SK-N-SH treated with all-trans-retinoic acid at 6 μM for 48 hours (cell line): ENCODE results near the gene SLCO3A1.

Experiments used
- ATAC-seq: fragments of 200-7000 bp; cut with Tn5 transposase; 3 replicates; pipeline ENCODE4 v1.9.1; 2020; ENCODE audit warnings: mild to moderate bottlenecking, moderate library complexity
- ARNTL ChIP-seq: fragments of 450-650 bp; formaldehyde crosslinking; IDR thresholded peaks from 2 replicates; pipeline ENCODE4 v1.5.0; 2020; ENCODE audit warnings: low read depth, mild to moderate bottlenecking, moderate library complexity, borderline replicate concordance
- BACH2 ChIP-seq: fragments of 250-450 bp; sonication (Bioruptor Pico); IDR thresholded peaks from 2 replicates; pipeline ENCODE4 v1.9.0; 2021; ENCODE audit warnings: mild to moderate bottlenecking, borderline replicate concordance
- CSDC2 ChIP-seq: fragments of 250-450 bp; sonication (Bioruptor Pico); IDR thresholded peaks from 2 replicates; pipeline ENCODE4 v1.5.0; 2020; ENCODE audit warnings: mild to moderate bottlenecking, moderate library complexity
- ESRRG ChIP-seq: fragments of 250-450 bp; sonication (Bioruptor Pico); IDR thresholded peaks from 2 replicates; pipeline ENCODE4 v1.6.1; 2021; ENCODE audit warnings: mild to moderate bottlenecking
- GLIS3 ChIP-seq: fragments of 250-450 bp; sonication (Bioruptor Pico); IDR thresholded peaks from 2 replicates; pipeline ENCODE4 v1.5.0; 2020; ENCODE audit warnings: mild to moderate bottlenecking, moderate library complexity
- ISL1 ChIP-seq: fragments of 250-450 bp; sonication (Bioruptor Pico); IDR thresholded peaks from 2 replicates; pipeline ENCODE4 v2.1.2; 2022; ENCODE audit warnings: mild to moderate bottlenecking, moderate library complexity
- OSR1 ChIP-seq: fragments of 250-450 bp; sonication (Bioruptor Pico); IDR thresholded peaks from 2 replicates; pipeline ENCODE4 v1.8.0; 2022; ENCODE audit warnings: moderate library complexity, mild to moderate bottlenecking, inconsistent platforms
- PPARA ChIP-seq: fragments of 250-450 bp; sonication (Bioruptor Pico); IDR thresholded peaks from 2 replicates; pipeline ENCODE4 v1.5.0; 2020; ENCODE audit warnings: mild to moderate bottlenecking, borderline replicate concordance
- RARB ChIP-seq: fragments of 250-450 bp; sonication (Bioruptor Pico); IDR thresholded peaks from 2 replicates; pipeline ENCODE4 v1.8.0; 2021; ENCODE audit warnings: mild to moderate bottlenecking, moderate library complexity
- SNAI2 ChIP-seq: fragments of 250-450 bp; sonication (Bioruptor Pico); IDR thresholded peaks from 2 replicates; pipeline ENCODE4 v1.5.0; 2020; ENCODE audit warnings: mild to moderate bottlenecking, moderate library complexity
- TCF4 ChIP-seq: fragments of 250-450 bp; sonication (Bioruptor Pico); IDR thresholded peaks from 2 replicates; pipeline ENCODE4 v1.8.0; 2021; ENCODE audit warnings: mild to moderate bottlenecking, moderate library complexity, borderline replicate concordance
- TOX ChIP-seq: fragments of 250-450 bp; sonication (Bioruptor Pico); IDR thresholded peaks from 2 replicates; pipeline ENCODE4 v1.8.0; 2021; ENCODE audit warnings: mild to moderate bottlenecking, moderate library complexity, borderline replicate concordance
- ZC3H10 ChIP-seq: fragments of 250-450 bp; sonication (Bioruptor Pico); IDR thresholded peaks from 2 replicates; pipeline ENCODE4 v1.5.1; 2021; ENCODE audit warnings: mild to moderate bottlenecking, moderate library complexity
- ZFP3 ChIP-seq: fragments of 250-450 bp; sonication (Bioruptor Pico); IDR thresholded peaks from 2 replicates; pipeline ENCODE4 v1.5.0; 2020; ENCODE audit warnings: mild to moderate bottlenecking, moderate library complexity
- ZFP30 ChIP-seq: fragments of 450-650 bp; formaldehyde crosslinking; IDR thresholded peaks from 2 replicates; pipeline ENCODE4 v1.5.0; 2022; ENCODE audit warnings: mild to moderate bottlenecking, moderate library complexity
- ZNF565 ChIP-seq: fragments of 450-650 bp; formaldehyde crosslinking; conservative IDR thresholded peaks from 2 replicates; pipeline ENCODE4 v1.5.0; 2020; ENCODE audit warnings: low read depth, mild to moderate bottlenecking, moderate library complexity
- ZNF70 ChIP-seq: fragments of 450-650 bp; formaldehyde crosslinking; IDR thresholded peaks from 2 replicates; pipeline ENCODE4 v1.5.0; 2020; ENCODE audit warnings: mild to moderate bottlenecking, moderate library complexity
- TF ChIP-seq, protein P1 (sequence below): fragments of 250-450 bp; sonication (Bioruptor Pico); IDR thresholded peaks from 2 replicates; pipeline ENCODE4 v1.8.0; 2021; ENCODE audit warnings: low read depth, mild to moderate bottlenecking, moderate library complexity, borderline replicate concordance
- TF ChIP-seq, protein P2 (sequence below): fragments of 250-450 bp; sonication (Bioruptor Pico); IDR thresholded peaks from 2 replicates; pipeline ENCODE4 v1.5.0; 2020; ENCODE audit warnings: mild to moderate bottlenecking, moderate library complexity
- TF ChIP-seq, protein P3 (sequence below): fragments of 250-450 bp; sonication (Bioruptor Pico); IDR thresholded peaks from 2 replicates; pipeline ENCODE4 v1.8.0; 2020; ENCODE audit warnings: mild to moderate bottlenecking, moderate library complexity, borderline replicate concordance
- TF ChIP-seq, protein P4 (sequence below): fragments of 250-450 bp; sonication (Bioruptor Pico); IDR thresholded peaks from 2 replicates; pipeline ENCODE4 v1.5.1; 2021; ENCODE audit warnings: mild to moderate bottlenecking, moderate library complexity
- TF ChIP-seq, protein P5 (sequence below): fragments of 250-450 bp; sonication (Bioruptor Pico); IDR thresholded peaks from 2 replicates; pipeline ENCODE4 v1.5.1; 2020; ENCODE audit warnings: low read depth, mild to moderate bottlenecking, moderate library complexity

SLCO3A1 gene

DNA sequence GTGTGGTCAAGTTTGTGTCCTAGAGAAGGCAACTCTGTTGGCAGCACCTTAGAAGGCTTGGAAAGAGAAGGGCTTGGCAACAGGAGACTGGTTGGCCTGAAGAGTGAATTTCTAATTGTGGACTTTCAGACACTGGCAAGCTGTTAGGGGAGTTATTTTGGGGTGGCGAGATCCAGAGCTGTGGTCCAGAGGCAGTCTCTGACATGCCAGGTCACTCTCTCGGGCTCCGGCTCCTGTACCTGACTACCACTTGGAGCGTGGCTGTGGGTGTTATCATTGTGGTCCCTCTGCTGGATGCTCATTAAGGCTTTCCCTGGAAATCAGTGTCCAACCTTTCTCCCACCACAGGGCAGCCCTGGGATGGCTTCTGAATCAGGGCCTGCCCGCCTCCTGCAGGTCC is 209.0 kb downstream of the SLCO3A1 start:
- ATAC-seq, result no peak
- TF ChIP-seq ESRRG (CRISPR knock-in tag) (no peak), TCF4 (CRISPR knock-in tag) (no peak), ZC3H10 (no peak), ZFP30 (CRISPR knock-in tag) (no peak), ARNTL (CRISPR knock-in tag) (no peak), ZNF70 (no peak), OSR1 (no peak), SNAI2 (CRISPR knock-in tag) (no peak), TOX (CRISPR knock-in tag) (no peak), PPARA (CRISPR knock-in tag) (no peak)
- TF ChIP-seq, protein P1, sequence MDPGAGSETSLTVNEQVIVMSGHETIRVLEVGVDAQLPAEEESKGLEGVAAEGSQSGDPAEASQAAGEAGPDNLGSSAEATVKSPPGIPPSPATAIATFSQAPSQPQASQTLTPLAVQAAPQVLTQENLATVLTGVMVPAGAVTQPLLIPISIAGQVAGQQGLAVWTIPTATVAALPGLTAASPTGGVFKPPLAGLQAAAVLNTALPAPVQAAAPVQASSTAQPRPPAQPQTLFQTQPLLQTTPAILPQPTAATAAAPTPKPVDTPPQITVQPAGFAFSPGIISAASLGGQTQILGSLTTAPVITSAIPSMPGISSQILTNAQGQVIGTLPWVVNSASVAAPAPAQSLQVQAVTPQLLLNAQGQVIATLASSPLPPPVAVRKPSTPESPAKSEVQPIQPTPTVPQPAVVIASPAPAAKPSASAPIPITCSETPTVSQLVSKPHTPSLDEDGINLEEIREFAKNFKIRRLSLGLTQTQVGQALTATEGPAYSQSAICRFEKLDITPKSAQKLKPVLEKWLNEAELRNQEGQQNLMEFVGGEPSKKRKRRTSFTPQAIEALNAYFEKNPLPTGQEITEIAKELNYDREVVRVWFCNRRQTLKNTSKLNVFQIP (CRISPR knock-in tag), result no peak
- TF ChIP-seq, protein P2, sequence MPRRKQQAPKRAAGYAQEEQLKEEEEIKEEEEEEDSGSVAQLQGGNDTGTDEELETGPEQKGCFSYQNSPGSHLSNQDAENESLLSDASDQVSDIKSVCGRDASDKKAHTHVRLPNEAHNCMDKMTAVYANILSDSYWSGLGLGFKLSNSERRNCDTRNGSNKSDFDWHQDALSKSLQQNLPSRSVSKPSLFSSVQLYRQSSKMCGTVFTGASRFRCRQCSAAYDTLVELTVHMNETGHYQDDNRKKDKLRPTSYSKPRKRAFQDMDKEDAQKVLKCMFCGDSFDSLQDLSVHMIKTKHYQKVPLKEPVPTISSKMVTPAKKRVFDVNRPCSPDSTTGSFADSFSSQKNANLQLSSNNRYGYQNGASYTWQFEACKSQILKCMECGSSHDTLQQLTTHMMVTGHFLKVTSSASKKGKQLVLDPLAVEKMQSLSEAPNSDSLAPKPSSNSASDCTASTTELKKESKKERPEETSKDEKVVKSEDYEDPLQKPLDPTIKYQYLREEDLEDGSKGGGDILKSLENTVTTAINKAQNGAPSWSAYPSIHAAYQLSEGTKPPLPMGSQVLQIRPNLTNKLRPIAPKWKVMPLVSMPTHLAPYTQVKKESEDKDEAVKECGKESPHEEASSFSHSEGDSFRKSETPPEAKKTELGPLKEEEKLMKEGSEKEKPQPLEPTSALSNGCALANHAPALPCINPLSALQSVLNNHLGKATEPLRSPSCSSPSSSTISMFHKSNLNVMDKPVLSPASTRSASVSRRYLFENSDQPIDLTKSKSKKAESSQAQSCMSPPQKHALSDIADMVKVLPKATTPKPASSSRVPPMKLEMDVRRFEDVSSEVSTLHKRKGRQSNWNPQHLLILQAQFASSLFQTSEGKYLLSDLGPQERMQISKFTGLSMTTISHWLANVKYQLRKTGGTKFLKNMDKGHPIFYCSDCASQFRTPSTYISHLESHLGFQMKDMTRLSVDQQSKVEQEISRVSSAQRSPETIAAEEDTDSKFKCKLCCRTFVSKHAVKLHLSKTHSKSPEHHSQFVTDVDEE (CRISPR knock-in tag), result no peak
- TF ChIP-seq, all 23 proteins: peak for 0

DNA sequence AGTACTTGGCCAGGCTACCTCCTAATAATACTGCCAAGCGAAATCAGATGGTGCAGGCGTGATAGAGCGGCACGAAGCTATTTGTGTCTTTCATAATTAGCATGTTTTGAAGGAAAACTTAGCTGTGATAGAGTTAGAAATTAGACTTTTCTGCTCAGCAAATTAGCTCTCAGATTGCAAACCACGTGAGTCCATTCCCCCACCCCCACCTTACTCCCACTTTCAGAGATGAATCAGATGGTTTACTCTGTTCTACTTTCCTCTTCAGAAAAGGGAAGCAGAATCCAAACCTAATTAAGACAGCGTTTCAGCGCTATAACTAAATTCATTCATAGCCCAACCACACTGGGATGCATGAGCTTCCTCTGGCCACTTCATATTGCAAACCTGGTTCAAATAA is 214.6 kb downstream of the SLCO3A1 start:
- TF ChIP-seq OSR1, result no peak
- TF ChIP-seq, protein P3, sequence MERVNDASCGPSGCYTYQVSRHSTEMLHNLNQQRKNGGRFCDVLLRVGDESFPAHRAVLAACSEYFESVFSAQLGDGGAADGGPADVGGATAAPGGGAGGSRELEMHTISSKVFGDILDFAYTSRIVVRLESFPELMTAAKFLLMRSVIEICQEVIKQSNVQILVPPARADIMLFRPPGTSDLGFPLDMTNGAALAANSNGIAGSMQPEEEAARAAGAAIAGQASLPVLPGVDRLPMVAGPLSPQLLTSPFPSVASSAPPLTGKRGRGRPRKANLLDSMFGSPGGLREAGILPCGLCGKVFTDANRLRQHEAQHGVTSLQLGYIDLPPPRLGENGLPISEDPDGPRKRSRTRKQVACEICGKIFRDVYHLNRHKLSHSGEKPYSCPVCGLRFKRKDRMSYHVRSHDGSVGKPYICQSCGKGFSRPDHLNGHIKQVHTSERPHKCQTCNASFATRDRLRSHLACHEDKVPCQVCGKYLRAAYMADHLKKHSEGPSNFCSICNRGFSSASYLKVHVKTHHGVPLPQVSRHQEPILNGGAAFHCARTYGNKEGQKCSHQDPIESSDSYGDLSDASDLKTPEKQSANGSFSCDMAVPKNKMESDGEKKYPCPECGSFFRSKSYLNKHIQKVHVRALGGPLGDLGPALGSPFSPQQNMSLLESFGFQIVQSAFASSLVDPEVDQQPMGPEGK (CRISPR knock-in tag), result no peak
- no peak for TF ChIP-seq TOX (CRISPR knock-in tag)
- TF ChIP-seq PPARA (CRISPR knock-in tag), result no peak
- TF ChIP-seq ZNF565 (CRISPR knock-in tag), result no peak
- no peak for TF ChIP-seq GLIS3
- TF ChIP-seq ESRRG (CRISPR knock-in tag), result no peak
- no peak for TF ChIP-seq ISL1
- TF ChIP-seq, protein P4, sequence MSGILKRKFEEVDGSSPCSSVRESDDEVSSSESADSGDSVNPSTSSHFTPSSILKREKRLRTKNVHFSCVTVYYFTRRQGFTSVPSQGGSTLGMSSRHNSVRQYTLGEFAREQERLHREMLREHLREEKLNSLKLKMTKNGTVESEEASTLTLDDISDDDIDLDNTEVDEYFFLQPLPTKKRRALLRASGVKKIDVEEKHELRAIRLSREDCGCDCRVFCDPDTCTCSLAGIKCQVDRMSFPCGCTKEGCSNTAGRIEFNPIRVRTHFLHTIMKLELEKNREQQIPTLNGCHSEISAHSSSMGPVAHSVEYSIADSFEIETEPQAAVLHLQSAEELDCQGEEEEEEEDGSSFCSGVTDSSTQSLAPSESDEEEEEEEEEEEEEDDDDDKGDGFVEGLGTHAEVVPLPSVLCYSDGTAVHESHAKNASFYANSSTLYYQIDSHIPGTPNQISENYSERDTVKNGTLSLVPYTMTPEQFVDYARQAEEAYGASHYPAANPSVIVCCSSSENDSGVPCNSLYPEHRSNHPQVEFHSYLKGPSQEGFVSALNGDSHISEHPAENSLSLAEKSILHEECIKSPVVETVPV (CRISPR knock-in tag), result no peak
- TF ChIP-seq ZC3H10, result no peak
- TF ChIP-seq, protein P1 (CRISPR knock-in tag), result no peak
- no peak for TF ChIP-seq CSDC2 (CRISPR knock-in tag)
- TF ChIP-seq, protein P2 (CRISPR knock-in tag), result no peak
- no peak for TF ChIP-seq BACH2
- no peak for TF ChIP-seq RARB (CRISPR knock-in tag)
- TF ChIP-seq ZFP3, result no peak
- TF ChIP-seq TCF4 (CRISPR knock-in tag), result no peak
- TF ChIP-seq, protein P5, sequence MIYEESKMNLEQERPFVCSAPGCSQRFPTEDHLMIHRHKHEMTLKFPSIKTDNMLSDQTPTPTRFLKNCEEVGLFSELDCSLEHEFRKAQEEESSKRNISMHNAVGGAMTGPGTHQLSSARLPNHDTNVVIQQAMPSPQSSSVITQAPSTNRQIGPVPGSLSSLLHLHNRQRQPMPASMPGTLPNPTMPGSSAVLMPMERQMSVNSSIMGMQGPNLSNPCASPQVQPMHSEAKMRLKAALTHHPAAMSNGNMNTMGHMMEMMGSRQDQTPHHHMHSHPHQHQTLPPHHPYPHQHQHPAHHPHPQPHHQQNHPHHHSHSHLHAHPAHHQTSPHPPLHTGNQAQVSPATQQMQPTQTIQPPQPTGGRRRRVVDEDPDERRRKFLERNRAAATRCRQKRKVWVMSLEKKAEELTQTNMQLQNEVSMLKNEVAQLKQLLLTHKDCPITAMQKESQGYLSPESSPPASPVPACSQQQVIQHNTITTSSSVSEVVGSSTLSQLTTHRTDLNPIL (CRISPR knock-in tag), result no peak
- ATAC-seq, result peak; percentile 36; the same call in 2 of the 3 replicates
